ENCODE data around the gene VWA1.
A peak's percentile ranks its signal among the peaks of the same experiment; 100 is the strongest.

GRCh38 chr1:1441002-1441888, 5.8 kb downstream of the VWA1 start:
- no peak for TF ChIP-seq POLR2A (IDR thresholded peaks at IDR 0.05)
- TF ChIP-seq CTCF (IDR thresholded peaks at IDR 0.05): peak in 3 of 4 experiments; percentile 89 to 98 (median 92)
- no peak for TF ChIP-seq EP300 (IDR thresholded peaks at IDR 0.05)
- peak; percentile 35 for TF ChIP-seq POLR2AphosphoS5 (IDR thresholded peaks at IDR 0.05)
